SK-MEL-5 (cell line): ENCODE measurements around the gene RABL6. TPM values are rescaled to one million over a fixed set of nuclear protein-coding genes. Genes with fewer than 3 reads are reported as not detected.
"Not testable (repeated sequence)": the region's sequence is repeated elsewhere in the genome, so short reads cannot be mapped to it uniquely, and the experiment has no call there.

ENCODE experiments used
- DNase-seq: peaks from one replicate; pipeline ENCODE4 v3.0.0-alpha.2; 2016; ENCODE audit warnings: low read depth, low spot score
- in situ Hi-C: cut with HindIII; loops from 2 replicates; pipeline ENCODE4 v1.10.0; 2016; ENCODE audit warnings: low sequenced_read_pairs, high pct_unique_total_duplicates, low pct_unique_long_range_greater_than_20kb
- total RNA-seq: library from RNA; depleted of rRNA; stranded (reverse); fragments of >200 nt; shearing (Covaris generic); gene quantifications from 2 replicates; pipeline ENCODE4 v1.2.3, GENCODE V29; 2014

Gene RABL6
- total RNA-seq, 1 experiment from 2014 or later: 57.4 TPM

GRCh38 chr9:136791516-136792276 lies 16.1 kb upstream of the RABL6 start:
- DNase-seq: peak; percentile 56
- in situ Hi-C loops: no loop called here

GRCh38 chr9:136792321-136793085 lies 15.2 kb upstream of the RABL6 start:
- in situ Hi-C loops: no loop called here
- no peak for DNase-seq

GRCh38 chr9:136793086-136793946 lies 14.4 kb upstream of the RABL6 start:
- peak; percentile 54 for DNase-seq
- in situ Hi-C loops: no loop called here

- DNase-seq: no peak
- in situ Hi-C loops: no loop called here
These were observed 13.3 kb upstream of the RABL6 start for GRCh38 chr9:136794281-136794999.

GRCh38 chr9:136795000-136795348 lies 12.8 kb upstream of the RABL6 start:
- in situ Hi-C loops: no loop called here
- no peak for DNase-seq

- DNase-seq: no peak
- in situ Hi-C loops: no loop called here
These were observed 11.4 kb upstream of the RABL6 start, which contains the start of gene CCDC183 for GRCh38 chr9:136796238-136796774. Gene CCDC183, plus strand, starts transcription at chr9:136796338. Its CDS starts 60 bp downstream, at chr9:136796398.

- DNase-seq, in situ Hi-C loops: not testable (repeated sequence)
These were observed 10.9 kb upstream of the RABL6 start for GRCh38 chr9:136796775-136797347.

GRCh38 chr9:136798708-136799078 lies 9.1 kb upstream of the RABL6 start:
- in situ Hi-C loops: no loop called here

GRCh38 chr9:136799079-136799853 lies 8.5 kb upstream of the RABL6 start:
- in situ Hi-C loops: no loop called here

More at GRCh38 chr9:136798708-136799078, 9.1 kb upstream of the RABL6 start:
- DNase-seq: no peak

GRCh38 chr9:136799854-136800657 lies 7.7 kb upstream of the RABL6 start:
- in situ Hi-C loops: loop anchor here (25.0 kb wide), 1 partner anchor 137 kb away; the partner anchor contains the start of genes C8G and FBXW5
- DNase-seq: peak; percentile 75

More at GRCh38 chr9:136799079-136799853, 8.5 kb upstream of the RABL6 start:
- no peak for DNase-seq

- in situ Hi-C loops: loop anchor here (25.0 kb wide), 1 partner anchor 135 kb away; the partner anchor contains the start of genes C8G and FBXW5
- DNase-seq: no peak
These were observed 5.4 kb upstream of the RABL6 start for GRCh38 chr9:136802321-136802720.

- DNase-seq: not testable (repeated sequence)
- in situ Hi-C loops: loop anchor here (25.0 kb wide), 1 partner anchor 134 kb away; the partner anchor contains the start of genes C8G and FBXW5
These were observed 4.7 kb upstream of the RABL6 start for GRCh38 chr9:136803009-136803550.

GRCh38 chr9:136803551-136804508 lies 3.9 kb upstream of the RABL6 start:
- no peak for DNase-seq
- in situ Hi-C loops: loop anchor here (25.0 kb wide), 1 partner anchor 133 kb away; the partner anchor contains the start of genes C8G and FBXW5
